OCI-LY7 (cell line): Measurements from ENCODE around the gene FMN2. TPM values are rescaled to one million over a fixed set of nuclear protein-coding genes. Genes with fewer than 3 reads are reported as not detected.

ENCODE experiments used
- BruUV-seq: library from RNA; stranded (reverse); fragments of 400-500 nt; replicated peaks from 2 replicates; lab custom pipeline; 2021; lab: Mats Ljungman, UMichigan
- CTCF ChIA-PET: fragments of 300-600 bp; sonication (Branson Sonifier 250); formaldehyde crosslinking; loops from one replicate; lab custom pipeline; 2022; ENCODE audit warnings: antibody characterized with exemption; ENCODE audit not compliant: unreplicated experiment; lab: Charles Lee
- POLR2A ChIA-PET: fragments of 300-600 bp; sonication (Branson Sonifier 250); formaldehyde crosslinking; loops from one replicate; lab custom pipeline; 2022; ENCODE audit warnings: antibody characterized with exemption; lab: Charles Lee
- DNase-seq: peaks from one replicate; pipeline ENCODE4 v3.0.0-alpha.2; 2015; ENCODE audit warnings: low spot score
- H2AFZ ChIP-seq: fragments of 200-600 bp; sonication (generic), shearing (Covaris generic); 2 replicates; pipeline ENCODE4 v1.6.1; 2014; ENCODE audit warnings: mild to moderate bottlenecking, antibody characterized with exemption, low read length, moderate library complexity
- H3K27ac ChIP-seq: fragments of 200-600 bp; sonication (generic); 2 replicates; pipeline ENCODE4 v1.5.1; 2014; ENCODE audit warnings: mixed run types, low read depth, mild to moderate bottlenecking, moderate library complexity, low read length, inconsistent platforms; ENCODE audit not compliant: poor library complexity, severe bottlenecking
- H3K36me3 ChIP-seq: fragments of 200-600 bp; sonication (generic); 2 replicates; pipeline ENCODE4 v1.6.1; 2014; ENCODE audit warnings: mild to moderate bottlenecking, antibody characterized with exemption, low read length, moderate library complexity, mixed read lengths; ENCODE audit not compliant: insufficient read depth
- H3K4me1 ChIP-seq: fragments of 200-600 bp; sonication (generic); 2 replicates; pipeline ENCODE4 v1.5.1; 2014; ENCODE audit warnings: mild to moderate bottlenecking, low read length; ENCODE audit not compliant: insufficient read depth, poor library complexity, severe bottlenecking
- H3K4me2 ChIP-seq: fragments of 200-600 bp; sonication (generic); 2 replicates; pipeline ENCODE4 v1.6.1; 2014; ENCODE audit warnings: mild to moderate bottlenecking, low read length
- H3K4me3 ChIP-seq: fragments of 200-600 bp; sonication (generic); 2 replicates; pipeline ENCODE4 v1.5.1; 2014; ENCODE audit warnings: mild to moderate bottlenecking, low read depth, low read length; ENCODE audit not compliant: poor library complexity, severe bottlenecking
- H3K79me2 ChIP-seq: fragments of 200-600 bp; sonication (generic); 2 replicates; pipeline ENCODE4 v1.6.1; 2016; ENCODE audit warnings: low read depth, mild to moderate bottlenecking, low read length, moderate library complexity, mixed read lengths; ENCODE audit not compliant: insufficient read depth
- H3K9me2 ChIP-seq: fragments of 200-600 bp; sonication (generic); 2 replicates; pipeline ENCODE4 v1.6.1; 2016; ENCODE audit warnings: mild to moderate bottlenecking, low read length, mixed read lengths; ENCODE audit not compliant: insufficient read depth
- H3K9me3 ChIP-seq: fragments of 200-600 bp; sonication (generic); 2 replicates; pipeline ENCODE4 v1.6.1; 2014; ENCODE audit warnings: mild to moderate bottlenecking, mixed run types, low read length, mixed read lengths
- H4K20me1 ChIP-seq: fragments of 200-600 bp; sonication (generic); 2 replicates; pipeline ENCODE4 v1.6.1; 2014; ENCODE audit warnings: mild to moderate bottlenecking, antibody characterized with exemption, low read length, moderate library complexity, mixed read lengths; ENCODE audit not compliant: insufficient read depth
- EZH2phosphoT487 ChIP-seq: fragments of 200-600 bp; sonication (generic); IDR thresholded peaks from 2 replicates; pipeline ENCODE4 v1.6.1; 2018; ENCODE audit warnings: low read depth, borderline replicate concordance, mild to moderate bottlenecking, mixed run types, antibody characterized with exemption, low read length, moderate library complexity, mixed read lengths
- intact Hi-C: fragments of 100-400 bp; cut with micrococcal nuclease; formaldehyde crosslinking; loops from one replicate; pipeline ENCODE4 v1.10.0; 2022; ENCODE audit not compliant: unreplicated experiment
- total RNA-seq, 2 experiments: library from RNA; depleted of rRNA in 1 of 2; stranded (reverse); fragments of >200 nt in 1 of 2; shearing (Covaris generic) in 1 of 2; gene quantifications; 2 replicates each; pipeline ENCODE4 v1.2.3, GENCODE V29; 2014 to 2022
- TF ChIP-seq, protein P1 (sequence below): fragments of 200-600 bp; sonication (generic); conservative IDR thresholded peaks from 2 replicates; pipeline ENCODE4 v1.5.1; 2014; ENCODE audit warnings: mild to moderate bottlenecking, antibody characterized with exemption, low read length, moderate library complexity, mixed read lengths

The FMN2 gene
- total RNA-seq, 2 experiments from 2014 or later: not detected

- intact Hi-C loops: no loop called here
- Histone ChIP-seq H3K27ac (no peak overlapping the region), H3K4me2 (no peak overlapping the region), H3K9me3 (no peaks in the 10 kb centered on the region), H2AFZ (no peak overlapping the region), H3K9me2 (no peaks in the 10 kb centered on the region), H3K36me3 (no peaks in the 10 kb centered on the region), H3K4me1 (no peaks in the 10 kb centered on the region), H3K4me3 (no peak overlapping the region), H4K20me1 (no peaks in the 10 kb centered on the region), H3K79me2 (no peaks in the 10 kb centered on the region)
- no TSS peak for BruUV-seq
- DNase-seq: no peak
- CTCF ChIA-PET: no interaction called here
- POLR2A ChIA-PET: interaction anchor here (0.5 kb wide), 1 partner anchor 56 kb away, joined by 3 read pairs; no protein-coding TSS in a partner anchor
- TF ChIP-seq, protein P1, sequence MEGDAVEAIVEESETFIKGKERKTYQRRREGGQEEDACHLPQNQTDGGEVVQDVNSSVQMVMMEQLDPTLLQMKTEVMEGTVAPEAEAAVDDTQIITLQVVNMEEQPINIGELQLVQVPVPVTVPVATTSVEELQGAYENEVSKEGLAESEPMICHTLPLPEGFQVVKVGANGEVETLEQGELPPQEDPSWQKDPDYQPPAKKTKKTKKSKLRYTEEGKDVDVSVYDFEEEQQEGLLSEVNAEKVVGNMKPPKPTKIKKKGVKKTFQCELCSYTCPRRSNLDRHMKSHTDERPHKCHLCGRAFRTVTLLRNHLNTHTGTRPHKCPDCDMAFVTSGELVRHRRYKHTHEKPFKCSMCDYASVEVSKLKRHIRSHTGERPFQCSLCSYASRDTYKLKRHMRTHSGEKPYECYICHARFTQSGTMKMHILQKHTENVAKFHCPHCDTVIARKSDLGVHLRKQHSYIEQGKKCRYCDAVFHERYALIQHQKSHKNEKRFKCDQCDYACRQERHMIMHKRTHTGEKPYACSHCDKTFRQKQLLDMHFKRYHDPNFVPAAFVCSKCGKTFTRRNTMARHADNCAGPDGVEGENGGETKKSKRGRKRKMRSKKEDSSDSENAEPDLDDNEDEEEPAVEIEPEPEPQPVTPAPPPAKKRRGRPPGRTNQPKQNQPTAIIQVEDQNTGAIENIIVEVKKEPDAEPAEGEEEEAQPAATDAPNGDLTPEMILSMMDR: no peak
- TF ChIP-seq EZH2phosphoT487: no peak
These were observed 18.6 kb upstream of the FMN2 start for GRCh38 chr1:240073097-240073496.

DNA sequence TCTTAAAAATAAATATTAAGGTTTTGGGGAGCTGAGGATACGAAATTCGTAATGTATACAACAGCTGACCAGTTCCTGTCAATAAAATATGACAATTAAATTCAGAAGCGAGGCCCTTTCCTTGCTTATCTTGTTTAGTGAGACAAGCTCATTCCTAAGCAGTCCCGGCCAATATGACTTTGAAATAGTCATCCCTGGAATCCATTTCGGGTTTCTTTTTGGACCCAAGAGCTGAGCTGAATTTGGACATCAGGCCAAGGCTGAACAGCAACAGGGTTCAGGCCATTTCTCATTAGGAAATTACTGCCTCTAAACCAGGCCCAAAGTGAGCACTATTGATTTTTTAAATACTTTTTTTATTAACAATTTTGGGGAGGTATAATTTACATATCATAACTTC is 17.3 kb upstream of the FMN2 start:
- Histone ChIP-seq H3K4me3 (no peak overlapping the region), H3K79me2 (no peaks in the 10 kb centered on the region), H3K4me2 (no peak overlapping the region), H3K4me1 (no peaks in the 10 kb centered on the region), H3K9me2 (no peaks in the 10 kb centered on the region), H2AFZ (no peak overlapping the region), H3K36me3 (no peaks in the 10 kb centered on the region), H3K9me3 (no peaks in the 10 kb centered on the region), H4K20me1 (no peaks in the 10 kb centered on the region), H3K27ac (no peak overlapping the region)
- ChIA-PET CTCF (no interaction called here), POLR2A (no interaction called here)
- no peak for DNase-seq
- TF ChIP-seq EZH2phosphoT487: no peak
- TF ChIP-seq, protein P1: no peak
- intact Hi-C loops: no loop called here
- BruUV-seq: no TSS peak

DNA sequence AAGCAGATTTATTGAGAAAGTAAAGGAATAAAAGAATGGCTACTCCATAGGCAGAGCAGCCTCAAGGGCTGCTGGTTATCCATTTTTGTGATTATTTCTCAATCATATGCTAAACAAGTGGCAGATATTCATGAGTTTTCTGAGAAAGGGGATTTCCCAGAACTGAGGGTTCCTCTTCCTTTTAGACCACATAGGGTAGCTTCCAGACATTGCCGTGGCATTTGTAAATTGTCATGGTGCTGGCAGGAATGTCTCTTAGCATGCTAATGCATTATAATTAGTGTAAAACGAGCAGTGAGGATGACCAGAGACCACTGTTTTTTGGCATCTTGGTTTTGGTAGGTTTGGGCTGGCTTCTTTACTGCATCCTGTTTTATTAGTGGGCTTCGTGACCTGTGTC is 16.8 kb upstream of the FMN2 start:
- CTCF ChIA-PET: no interaction called here
- no peaks in the 10 kb centered on the region for H3K79me2 ChIP-seq

More for the DNA sequence above, 16.8 kb upstream of the FMN2 start:
- Histone ChIP-seq H4K20me1 (no peaks in the 10 kb centered on the region), H3K4me3 (no peak overlapping the region), H3K36me3 (no peaks in the 10 kb centered on the region), H3K4me1 (no peaks in the 10 kb centered on the region), H3K9me2 (no peaks in the 10 kb centered on the region), H3K9me3 (no peaks in the 10 kb centered on the region), H3K4me2 (no peak overlapping the region), H2AFZ (no peak overlapping the region), H3K27ac (no peak overlapping the region)
- no peak for TF ChIP-seq EZH2phosphoT487
- TF ChIP-seq, protein P1: no peak
- intact Hi-C loops: no loop called here
- POLR2A ChIA-PET: no interaction called here
- no TSS peak for BruUV-seq
- DNase-seq: no peak
